ENCODE results near the gene NRP2.

DNA sequence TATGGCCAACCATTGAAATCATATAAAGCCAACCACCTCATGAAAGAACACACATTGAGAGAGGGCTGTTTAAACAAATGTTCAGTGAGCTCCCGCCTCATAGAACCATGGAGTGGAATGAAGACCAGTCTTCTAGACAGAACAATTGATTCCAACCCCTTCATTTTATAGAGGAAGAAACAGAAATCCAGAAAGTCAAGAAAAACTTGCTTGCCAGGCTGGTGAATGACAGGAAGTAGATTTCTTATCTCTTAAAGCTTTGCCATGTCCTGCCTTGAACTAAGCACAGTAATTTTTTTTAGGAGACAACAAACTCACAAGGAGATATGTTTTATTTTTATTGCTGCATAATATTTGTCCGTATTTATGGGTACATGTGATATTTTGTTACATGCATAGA is 16.5 kb upstream of the NRP2 start:
- TF ChIP-seq ESRRG (CRISPR knock-in tag; IDR thresholded peaks at IDR 0.05) (no peak), PPARA (CRISPR knock-in tag; IDR thresholded peaks at IDR 0.05; ENCODE audit: borderline replicate concordance) (no peak), GLIS3 (CRISPR knock-in tag; IDR thresholded peaks at IDR 0.05) (no peak), ZNF565 (CRISPR knock-in tag; conservative IDR thresholded peaks at IDR 0.05; ENCODE audit: low read depth) (no peak)
- TF ChIP-seq, protein P1, sequence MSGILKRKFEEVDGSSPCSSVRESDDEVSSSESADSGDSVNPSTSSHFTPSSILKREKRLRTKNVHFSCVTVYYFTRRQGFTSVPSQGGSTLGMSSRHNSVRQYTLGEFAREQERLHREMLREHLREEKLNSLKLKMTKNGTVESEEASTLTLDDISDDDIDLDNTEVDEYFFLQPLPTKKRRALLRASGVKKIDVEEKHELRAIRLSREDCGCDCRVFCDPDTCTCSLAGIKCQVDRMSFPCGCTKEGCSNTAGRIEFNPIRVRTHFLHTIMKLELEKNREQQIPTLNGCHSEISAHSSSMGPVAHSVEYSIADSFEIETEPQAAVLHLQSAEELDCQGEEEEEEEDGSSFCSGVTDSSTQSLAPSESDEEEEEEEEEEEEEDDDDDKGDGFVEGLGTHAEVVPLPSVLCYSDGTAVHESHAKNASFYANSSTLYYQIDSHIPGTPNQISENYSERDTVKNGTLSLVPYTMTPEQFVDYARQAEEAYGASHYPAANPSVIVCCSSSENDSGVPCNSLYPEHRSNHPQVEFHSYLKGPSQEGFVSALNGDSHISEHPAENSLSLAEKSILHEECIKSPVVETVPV (CRISPR knock-in tag; IDR thresholded peaks at IDR 0.05) = no peak
- TF ChIP-seq, protein P2, sequence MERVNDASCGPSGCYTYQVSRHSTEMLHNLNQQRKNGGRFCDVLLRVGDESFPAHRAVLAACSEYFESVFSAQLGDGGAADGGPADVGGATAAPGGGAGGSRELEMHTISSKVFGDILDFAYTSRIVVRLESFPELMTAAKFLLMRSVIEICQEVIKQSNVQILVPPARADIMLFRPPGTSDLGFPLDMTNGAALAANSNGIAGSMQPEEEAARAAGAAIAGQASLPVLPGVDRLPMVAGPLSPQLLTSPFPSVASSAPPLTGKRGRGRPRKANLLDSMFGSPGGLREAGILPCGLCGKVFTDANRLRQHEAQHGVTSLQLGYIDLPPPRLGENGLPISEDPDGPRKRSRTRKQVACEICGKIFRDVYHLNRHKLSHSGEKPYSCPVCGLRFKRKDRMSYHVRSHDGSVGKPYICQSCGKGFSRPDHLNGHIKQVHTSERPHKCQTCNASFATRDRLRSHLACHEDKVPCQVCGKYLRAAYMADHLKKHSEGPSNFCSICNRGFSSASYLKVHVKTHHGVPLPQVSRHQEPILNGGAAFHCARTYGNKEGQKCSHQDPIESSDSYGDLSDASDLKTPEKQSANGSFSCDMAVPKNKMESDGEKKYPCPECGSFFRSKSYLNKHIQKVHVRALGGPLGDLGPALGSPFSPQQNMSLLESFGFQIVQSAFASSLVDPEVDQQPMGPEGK (CRISPR knock-in tag; IDR thresholded peaks at IDR 0.05; ENCODE audit: borderline replicate concordance) = no peak
